NCI-H2029 treated with DMSO at 0.1 percent for 48 hours (cell line): ENCODE results near the gene TRABD2B.

Experiments used
- DNase-seq: peaks from one replicate; lab custom pipeline; 2025; lab: John Stamatoyannopoulos, UW

TRABD2B gene

DNA sequence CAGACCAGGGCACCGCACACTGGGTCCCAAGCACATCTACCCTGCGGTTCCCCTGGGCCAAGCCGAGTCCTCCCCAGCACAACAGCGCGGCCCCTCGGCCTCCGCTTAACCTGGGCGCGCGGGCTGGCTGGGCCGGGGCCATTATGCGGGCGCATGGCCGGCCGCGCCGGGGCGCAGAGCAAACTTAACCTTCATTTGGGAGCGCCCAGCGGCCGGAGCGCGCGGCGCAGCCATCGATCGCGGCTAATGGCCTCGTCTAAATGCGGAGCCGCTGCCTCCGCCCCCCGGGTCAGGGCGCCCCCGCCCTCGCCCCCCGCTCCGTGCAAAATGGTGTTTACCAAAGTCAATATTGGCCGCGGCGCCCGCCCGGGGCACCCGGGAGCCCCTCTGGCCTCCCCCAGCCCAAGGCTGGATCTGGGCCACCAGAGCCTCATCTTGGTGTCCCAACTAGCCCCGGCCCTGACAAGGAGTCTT is 272.1 kb downstream of the TRABD2B start:
- no peak for DNase-seq

DNA sequence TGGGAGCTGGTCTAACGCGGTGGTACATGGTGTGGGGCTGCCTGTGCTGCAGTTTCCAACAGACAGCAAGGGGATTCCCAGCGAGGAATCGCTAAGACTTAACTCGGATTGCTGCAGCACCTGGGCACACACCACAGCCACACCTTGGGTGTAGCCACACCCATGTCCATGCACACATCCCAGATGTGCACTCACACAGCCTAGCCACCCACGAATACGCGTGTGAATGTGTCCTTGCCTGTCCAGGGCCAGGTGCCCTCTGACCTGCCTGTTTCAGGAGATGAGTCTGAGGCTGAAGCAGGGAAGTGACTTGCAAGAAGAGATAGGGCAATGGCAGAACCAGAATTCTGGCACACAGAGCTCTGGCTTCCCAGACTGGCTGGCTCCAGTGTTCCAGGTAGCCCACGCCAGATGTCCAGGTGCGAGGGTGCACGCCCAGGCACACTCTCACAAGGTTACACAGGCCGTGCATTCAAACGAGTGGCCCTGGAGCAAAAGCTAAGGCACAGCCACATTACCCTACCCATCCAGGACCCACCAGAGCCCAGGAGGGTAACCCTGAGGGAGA is 272.7 kb downstream of the TRABD2B start:
- no peak for DNase-seq

DNA sequence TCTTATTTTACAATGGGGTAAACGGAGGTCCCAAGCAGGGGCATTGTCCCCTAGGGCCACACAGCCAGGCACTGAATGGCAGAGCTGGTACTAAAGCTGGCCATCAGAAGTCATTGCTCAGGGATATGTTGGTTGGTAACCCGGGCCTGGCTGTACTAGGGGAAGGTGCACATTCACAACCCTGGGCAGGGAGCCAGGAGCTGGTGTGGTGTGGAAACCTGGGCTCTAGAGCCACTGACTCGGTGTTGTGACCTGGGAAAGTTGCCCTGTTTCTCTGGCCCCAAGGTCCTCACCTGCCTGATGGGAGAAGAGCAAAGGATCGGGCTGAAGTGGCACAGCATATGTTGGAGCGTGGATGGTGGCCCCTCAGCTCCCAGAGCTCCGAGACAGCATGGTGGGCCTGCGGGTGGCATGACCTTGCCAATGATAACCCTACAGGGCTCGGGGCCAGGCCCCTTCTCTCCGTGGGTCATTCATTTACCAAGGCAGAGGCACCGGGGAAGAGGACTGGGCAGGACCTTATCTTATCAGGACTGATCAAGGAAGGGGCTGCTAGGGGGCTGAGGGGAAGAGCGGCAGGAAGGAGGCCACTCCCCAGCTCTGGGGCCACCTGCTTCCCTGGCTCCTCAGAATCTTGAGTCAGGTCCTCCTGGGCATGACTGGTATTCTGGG is 274.1 kb downstream of the TRABD2B start:
- DNase-seq = no peak

DNA sequence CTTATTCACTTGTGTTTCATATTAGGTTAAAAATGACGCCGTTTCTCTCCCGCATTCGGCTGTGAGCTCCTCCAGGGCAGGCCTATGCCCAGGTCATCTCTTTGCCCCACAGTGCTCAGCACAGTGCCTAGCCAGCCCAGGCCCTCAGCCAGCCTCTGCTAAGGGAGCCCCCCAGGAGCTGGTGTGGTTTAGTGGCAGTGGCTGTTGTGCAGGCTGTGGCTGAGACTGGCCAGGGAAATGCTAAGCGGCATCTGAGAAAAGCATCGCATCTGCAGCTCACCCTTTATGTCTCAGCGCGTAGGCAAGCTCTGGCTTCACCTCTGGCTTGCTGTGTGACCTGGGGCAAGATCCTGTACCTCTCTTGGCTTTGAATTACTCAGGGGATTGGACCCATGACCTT is 275.1 kb downstream of the TRABD2B start:
- DNase-seq = no peak

DNA sequence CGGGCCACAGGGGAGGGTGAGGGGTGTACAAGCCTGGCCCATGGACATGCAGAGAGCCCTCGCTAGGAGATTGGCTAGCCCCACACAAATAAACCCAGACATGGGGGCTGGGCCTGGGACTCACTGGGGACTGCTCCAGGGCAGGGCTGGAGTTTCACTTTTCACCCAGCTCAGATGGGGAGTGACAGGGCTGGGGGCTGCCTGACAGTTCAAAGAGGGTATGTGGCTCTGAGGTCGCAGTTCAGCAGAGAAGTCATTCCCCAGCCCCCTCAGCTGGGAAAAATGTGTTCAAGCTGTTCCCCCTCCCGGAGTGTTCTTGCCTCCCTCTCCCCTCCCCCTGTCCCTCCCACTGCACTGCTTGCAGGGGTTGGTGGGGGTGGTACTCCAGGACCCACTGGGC is 277.1 kb downstream of the TRABD2B start:
- no peak for DNase-seq

DNA sequence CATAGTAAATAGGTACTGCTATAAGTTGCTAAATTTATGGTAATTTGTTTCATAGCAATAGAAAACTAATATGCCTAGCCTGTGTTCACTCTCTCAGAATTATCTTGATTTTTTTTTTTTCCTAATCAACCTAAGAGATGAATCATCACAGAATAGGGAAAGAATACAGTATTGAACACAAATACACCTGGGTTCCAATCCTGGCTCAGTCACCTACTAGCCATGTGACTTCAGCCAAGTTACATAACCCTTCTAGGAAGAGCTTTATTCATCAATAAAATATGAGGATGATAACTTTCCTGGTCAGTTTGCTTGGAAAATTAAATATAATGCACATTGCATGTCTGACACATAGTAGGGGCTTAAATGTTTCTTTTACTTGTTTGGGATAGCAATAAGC is 279.8 kb downstream of the TRABD2B start:
- no peak for DNase-seq

DNA sequence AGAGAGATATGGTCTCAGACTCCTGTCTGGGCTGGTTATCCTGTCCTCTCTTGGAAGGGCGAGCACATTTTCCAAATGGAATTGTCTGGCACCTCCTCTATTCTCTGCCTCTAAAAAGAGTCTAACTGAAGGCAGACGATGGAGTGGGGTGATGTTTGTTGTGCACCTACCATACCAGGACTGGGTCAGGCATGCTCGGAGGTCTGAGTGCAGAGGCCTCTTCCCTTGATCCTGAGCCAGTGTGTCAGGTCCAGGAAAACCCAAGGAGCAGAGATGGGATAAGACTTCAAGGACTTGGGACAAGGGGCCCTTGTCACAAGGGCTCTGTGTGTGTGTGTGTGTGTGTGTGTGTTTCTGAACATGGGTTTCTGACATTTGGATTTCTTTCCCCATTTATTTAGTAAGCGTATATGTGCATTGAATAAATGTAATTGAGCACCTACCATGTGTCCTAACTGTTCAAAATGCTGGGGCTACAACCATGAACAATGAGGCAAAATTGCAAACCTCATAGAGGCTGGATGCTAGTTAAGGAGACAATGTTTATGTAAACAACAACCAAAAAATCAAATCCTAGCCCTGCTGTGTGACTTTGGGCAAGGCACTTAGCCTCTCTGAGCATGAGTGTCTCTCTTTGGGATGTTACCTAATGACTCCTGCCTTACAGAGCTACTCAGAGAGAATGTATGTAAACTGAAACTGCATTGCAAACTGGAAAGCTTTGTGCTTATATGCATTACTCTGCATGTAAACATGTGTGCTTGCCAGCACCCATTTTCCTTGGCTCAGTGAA is 283.0 kb downstream of the TRABD2B start:
- no peak for DNase-seq

DNA sequence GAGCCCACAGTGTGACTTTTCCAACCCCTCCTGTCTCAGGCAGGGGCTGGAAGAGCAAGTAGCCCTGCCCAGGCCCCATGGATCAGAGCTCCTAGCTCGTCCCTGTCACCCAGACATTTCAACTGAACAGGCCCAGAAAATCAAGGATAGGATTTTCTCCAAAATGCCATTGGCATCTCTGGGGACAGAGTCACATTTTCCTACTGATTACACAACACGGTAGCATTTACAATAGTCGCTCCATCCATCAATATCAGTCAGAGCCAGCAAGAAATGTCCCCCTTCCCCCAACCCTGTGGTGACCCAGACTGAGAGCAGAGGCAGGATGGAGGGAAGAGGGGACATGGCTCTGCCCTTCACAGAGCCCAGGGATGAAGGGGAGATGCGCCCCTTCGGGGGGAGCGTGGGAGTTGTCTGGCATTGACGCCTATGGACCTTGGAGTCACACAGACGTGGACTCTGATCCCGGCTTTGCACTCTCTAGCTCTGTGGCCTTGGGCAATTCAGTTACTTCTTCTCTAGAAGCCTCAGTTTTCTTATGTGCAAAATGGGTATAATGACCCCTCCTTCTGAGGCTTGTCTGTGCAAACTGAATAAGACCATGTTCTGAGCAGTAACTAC is 283.7 kb downstream of the TRABD2B start:
- no peak for DNase-seq

DNA sequence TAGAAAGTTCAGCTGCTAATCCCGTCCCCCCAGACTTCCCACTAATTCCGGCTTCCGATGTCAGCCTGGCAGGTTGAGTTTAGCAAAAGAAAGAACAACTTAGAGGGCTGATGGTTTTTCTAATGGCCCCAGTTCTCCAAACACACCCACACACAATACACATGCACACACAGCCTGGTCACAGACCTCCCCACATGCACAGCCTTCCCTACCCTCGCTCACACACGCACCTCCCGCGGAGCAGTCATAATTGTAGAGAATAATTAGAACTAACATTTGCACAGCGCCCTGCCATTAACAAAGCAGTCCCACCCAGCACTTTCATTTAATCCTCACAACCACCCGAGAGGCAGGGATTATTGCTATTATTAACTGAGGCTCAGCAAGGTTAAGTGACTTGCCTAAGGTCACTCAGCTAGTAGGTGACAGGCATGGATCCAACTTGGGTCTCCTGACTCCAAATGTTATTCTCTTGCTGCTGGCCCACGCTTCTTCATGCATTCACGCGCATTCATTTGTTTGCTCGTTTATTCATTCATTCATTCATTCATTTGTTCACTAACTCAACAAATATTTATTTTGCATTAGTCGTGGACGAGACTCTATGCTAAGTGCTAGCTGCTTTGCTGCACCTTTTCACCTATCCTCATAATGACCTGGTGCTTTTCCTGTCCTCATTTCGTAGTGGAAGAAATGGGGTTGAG is 284.4 kb downstream of the TRABD2B start:
- DNase-seq = no peak

DNA sequence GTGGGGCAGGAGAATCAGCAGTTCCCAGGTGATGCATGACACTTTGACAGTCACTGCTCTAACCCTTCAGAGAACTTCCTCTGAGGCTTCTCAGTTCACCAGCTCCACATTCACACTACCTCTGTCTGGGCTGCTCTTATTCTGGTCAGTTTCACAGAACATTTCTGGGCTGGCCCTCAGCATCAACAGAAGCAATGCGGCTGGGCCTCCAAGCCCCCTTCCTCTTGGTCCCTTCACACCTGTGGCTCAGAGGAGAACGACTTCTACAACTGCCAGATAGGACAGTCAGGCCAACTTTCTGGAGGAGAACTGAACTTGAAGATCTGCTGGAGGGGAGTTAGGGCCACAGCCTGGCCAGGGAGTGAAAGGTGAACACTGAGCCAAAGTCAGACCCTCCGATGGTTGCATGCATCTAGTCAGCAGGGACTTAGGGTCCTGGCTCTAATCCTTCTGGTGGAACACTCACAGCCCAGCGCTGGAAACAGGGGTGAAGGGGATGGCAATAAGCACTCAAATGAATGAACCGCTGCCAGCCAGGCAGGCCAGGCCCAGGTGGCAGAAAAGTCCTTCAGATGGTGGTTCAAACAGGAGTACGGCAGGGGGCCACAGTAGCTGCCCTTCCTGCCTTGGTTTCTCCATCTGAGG is 285.2 kb downstream of the TRABD2B start:
- no peak for DNase-seq

DNA sequence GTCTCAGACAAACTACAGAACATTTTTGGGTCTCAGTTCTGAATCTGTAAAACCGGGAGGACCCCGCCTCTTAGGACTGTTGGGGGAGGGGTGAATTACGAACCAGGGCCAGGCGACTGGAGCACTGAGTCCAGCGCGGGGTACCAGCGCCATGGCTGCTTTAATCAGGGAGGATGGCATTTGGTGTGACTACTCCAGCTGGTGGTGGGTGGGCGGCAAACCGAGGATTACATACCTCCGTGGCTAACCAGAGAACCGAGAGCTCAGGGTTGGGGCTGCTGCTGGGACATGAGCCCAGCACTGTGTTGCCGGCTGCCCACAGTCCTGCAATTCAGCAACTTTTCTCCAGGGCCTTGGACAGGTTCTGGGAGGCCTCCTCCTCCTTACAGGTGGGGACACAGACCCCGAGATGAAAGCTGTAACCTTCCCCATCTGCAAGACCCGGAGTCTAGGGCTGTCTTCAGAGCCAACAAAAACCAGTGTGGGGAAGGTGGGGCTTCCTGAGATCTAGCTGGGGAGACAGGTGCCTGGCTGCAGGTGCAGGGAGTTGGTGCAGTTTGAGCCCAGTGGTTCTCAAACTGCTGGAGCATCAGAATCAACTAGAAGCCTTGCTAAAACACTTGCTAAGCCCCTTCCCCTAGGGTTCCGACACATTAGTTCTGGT is 285.9 kb downstream of the TRABD2B start:
- no peak for DNase-seq
